Testis (tissue), 2 donors: ENCODE results near the gene CDKAL1.

Experiments
- POLR2A ChIP-seq: fragments of 450-650 bp; IDR thresholded peaks from one replicate; pipeline ENCODE4 v1.6.1; 2017; ENCODE audit warnings: antibody characterized with exemption, mild to moderate bottlenecking, moderate library complexity
- TF ChIP-seq, protein P1 (sequence below), 3 experiments: fragments of 450-650 bp in 2 of 3; fragments of 200-600 bp in 1 of 3; sonication (generic) in 1 of 3; IDR thresholded peaks; one replicate each; pipeline ENCODE4 v1.5.1; 2016 to 2019; ENCODE audit warnings: antibody characterized with exemption in 3 of 3, mild to moderate bottlenecking in 2 of 3, moderate library complexity in 1 of 3

DNA sequence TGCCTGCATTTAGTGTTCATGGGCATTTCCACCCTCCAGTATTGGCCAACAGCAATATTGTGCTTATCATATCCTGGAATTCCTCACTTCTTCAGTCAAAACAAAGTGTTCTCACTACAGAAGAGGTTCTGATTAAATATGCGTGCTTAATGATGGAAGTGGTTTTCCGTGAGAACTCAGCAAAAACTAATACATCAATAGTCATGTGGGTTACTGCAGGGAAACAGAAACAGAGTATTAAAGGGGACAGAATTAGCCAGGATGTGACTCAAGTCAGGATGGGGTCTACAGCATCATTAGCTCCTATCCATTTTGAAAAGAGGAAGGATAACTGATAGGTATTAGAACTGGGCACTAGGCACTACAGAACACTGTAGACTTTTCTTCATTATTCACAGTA is 384.6 kb downstream of the CDKAL1 start:
- no peak for TF ChIP-seq POLR2A
- TF ChIP-seq, protein P1, sequence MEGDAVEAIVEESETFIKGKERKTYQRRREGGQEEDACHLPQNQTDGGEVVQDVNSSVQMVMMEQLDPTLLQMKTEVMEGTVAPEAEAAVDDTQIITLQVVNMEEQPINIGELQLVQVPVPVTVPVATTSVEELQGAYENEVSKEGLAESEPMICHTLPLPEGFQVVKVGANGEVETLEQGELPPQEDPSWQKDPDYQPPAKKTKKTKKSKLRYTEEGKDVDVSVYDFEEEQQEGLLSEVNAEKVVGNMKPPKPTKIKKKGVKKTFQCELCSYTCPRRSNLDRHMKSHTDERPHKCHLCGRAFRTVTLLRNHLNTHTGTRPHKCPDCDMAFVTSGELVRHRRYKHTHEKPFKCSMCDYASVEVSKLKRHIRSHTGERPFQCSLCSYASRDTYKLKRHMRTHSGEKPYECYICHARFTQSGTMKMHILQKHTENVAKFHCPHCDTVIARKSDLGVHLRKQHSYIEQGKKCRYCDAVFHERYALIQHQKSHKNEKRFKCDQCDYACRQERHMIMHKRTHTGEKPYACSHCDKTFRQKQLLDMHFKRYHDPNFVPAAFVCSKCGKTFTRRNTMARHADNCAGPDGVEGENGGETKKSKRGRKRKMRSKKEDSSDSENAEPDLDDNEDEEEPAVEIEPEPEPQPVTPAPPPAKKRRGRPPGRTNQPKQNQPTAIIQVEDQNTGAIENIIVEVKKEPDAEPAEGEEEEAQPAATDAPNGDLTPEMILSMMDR (IDR thresholded peaks at IDR 0.05): no peak
